ENCODE data around the gene SNORC. TPM values are rescaled to one million over a fixed set of nuclear protein-coding genes. Genes with fewer than 3 reads are reported as not detected.

SNORC gene
- total and polyA plus RNA-seq, 4 donors = 0.63 to 2.1 (median 1.3) TPM

- DNase-seq = no peak
- H3K4me1 ChIP-seq (ENCODE audit: control insufficient read depth in 5 of 5, insufficient read depth in 5 of 5, low read length in 5 of 5) = peaks cover 0 to 3% (median 0%) of the 10 kb centered on the region in 5 donors
- no peaks in the 10 kb centered on the region for H3K9me3 ChIP-seq (ENCODE audit: control insufficient read depth in 4 of 4, insufficient read depth in 3 of 4, low read length in 3 of 4)
- 69 to 75% methylated on average over 11 of the region's 11 CpGs for whole genome bisulfite sequencing, 2 donors
- ATAC-seq (ENCODE audit: insufficient read depth, low FRiP score) = no peak
- H3K9ac ChIP-seq (ENCODE audit: insufficient read depth in 1 of 2, low read length in 2 of 2) = no peak overlapping the region
- no peaks in the 10 kb centered on the region for H3K36me3 ChIP-seq (ENCODE audit: control insufficient read depth in 4 of 4, insufficient read depth in 4 of 4, low read length in 4 of 4)
- no peak for TF ChIP-seq CTCF (IDR thresholded peaks at IDR 0.05; ENCODE audit: control extremely low read depth, extremely low read depth)
- H3K27ac ChIP-seq (ENCODE audit: low read depth in 1 of 2, low read length in 1 of 2) = no peak overlapping the region
- no peak overlapping the region for H3K4me3 ChIP-seq
- peaks cover 0 to 4% (median 0%) of the 10 kb centered on the region in 3 donors for H3K27me3 ChIP-seq (ENCODE audit: control insufficient read depth in 3 of 3, insufficient read depth in 3 of 3, low read length in 2 of 3)
Observed at GRCh38 chr2:232891621-232892071, 21.6 kb downstream of the SNORC start.

- WGBS, 2 donors = 89 to 94% methylated on average over 13 of the region's 13 CpGs
- TF ChIP-seq CTCF (IDR thresholded peaks at IDR 0.05; ENCODE audit: control extremely low read depth, extremely low read depth) = no peak
- Histone ChIP-seq H3K4me3 (no peak overlapping the region), H3K4me1 (ENCODE audit: control insufficient read depth in 5 of 5, insufficient read depth in 5 of 5, low read length in 5 of 5) (peaks cover 0 to 3% (median 0%) of the 10 kb centered on the region in 5 donors), H3K9me3 (ENCODE audit: control insufficient read depth in 4 of 4, insufficient read depth in 3 of 4, low read length in 3 of 4) (no peaks in the 10 kb centered on the region), H3K27me3 (ENCODE audit: control insufficient read depth in 3 of 3, insufficient read depth in 3 of 3, low read length in 2 of 3) (peaks cover 0 to 4% (median 0%) of the 10 kb centered on the region in 3 donors), H3K36me3 (ENCODE audit: control insufficient read depth in 4 of 4, insufficient read depth in 4 of 4, low read length in 4 of 4) (no peaks in the 10 kb centered on the region), H3K9ac (ENCODE audit: insufficient read depth in 1 of 2, low read length in 2 of 2) (no peak overlapping the region), H3K27ac (ENCODE audit: low read depth in 1 of 2, low read length in 1 of 2) (no peak overlapping the region)
- ATAC-seq (ENCODE audit: insufficient read depth, low FRiP score) = no peak
- no peak for DNase-seq
Observed at GRCh38 chr2:232892221-232892620, 22.2 kb downstream of the SNORC start.

GRCh38 chr2:232892843-232893242, 22.8 kb downstream of the SNORC start:
- no peak for DNase-seq
- H3K9me3 ChIP-seq (ENCODE audit: control insufficient read depth in 4 of 4, insufficient read depth in 3 of 4, low read length in 3 of 4) = no peaks in the 10 kb centered on the region
- H3K4me1 ChIP-seq (ENCODE audit: control insufficient read depth in 5 of 5, insufficient read depth in 5 of 5, low read length in 5 of 5) = peaks cover 0 to 3% (median 0%) of the 10 kb centered on the region in 5 donors
- H3K27ac ChIP-seq (ENCODE audit: low read depth in 1 of 2, low read length in 1 of 2) = no peak overlapping the region
- H3K9ac ChIP-seq (ENCODE audit: insufficient read depth in 1 of 2, low read length in 2 of 2) = no peak overlapping the region
- 90 to 93% methylated on average over 20 of the region's 20 CpGs for WGBS, 2 donors
- H3K36me3 ChIP-seq (ENCODE audit: control insufficient read depth in 4 of 4, insufficient read depth in 4 of 4, low read length in 4 of 4) = no peaks in the 10 kb centered on the region
- ATAC-seq (ENCODE audit: insufficient read depth, low FRiP score) = no peak
- peaks cover 0 to 4% (median 0%) of the 10 kb centered on the region in 3 donors for H3K27me3 ChIP-seq (ENCODE audit: control insufficient read depth in 3 of 3, insufficient read depth in 3 of 3, low read length in 2 of 3)
- no peak for TF ChIP-seq CTCF (IDR thresholded peaks at IDR 0.05; ENCODE audit: control extremely low read depth, extremely low read depth)
- no peak overlapping the region for H3K4me3 ChIP-seq

GRCh38 chr2:232893834-232894233, 23.8 kb downstream of the SNORC start:
- Histone ChIP-seq H3K27me3 (ENCODE audit: control insufficient read depth in 3 of 3, insufficient read depth in 3 of 3, low read length in 2 of 3) (no peaks in the 10 kb centered on the region), H3K9ac (ENCODE audit: insufficient read depth in 1 of 2, low read length in 2 of 2) (no peak overlapping the region), H3K4me3 (no peak overlapping the region), H3K9me3 (ENCODE audit: control insufficient read depth in 4 of 4, insufficient read depth in 3 of 4, low read length in 3 of 4) (no peaks in the 10 kb centered on the region), H3K4me1 (ENCODE audit: control insufficient read depth in 5 of 5, insufficient read depth in 5 of 5, low read length in 5 of 5) (peaks cover 0 to 3% (median 0%) of the 10 kb centered on the region in 5 donors), H3K36me3 (ENCODE audit: control insufficient read depth in 4 of 4, insufficient read depth in 4 of 4, low read length in 4 of 4) (no peaks in the 10 kb centered on the region), H3K27ac (ENCODE audit: low read depth in 1 of 2, low read length in 1 of 2) (no peak overlapping the region)
- no peak for TF ChIP-seq CTCF (IDR thresholded peaks at IDR 0.05; ENCODE audit: control extremely low read depth, extremely low read depth)
- 96 to 97% methylated on average over 8 of the region's 8 CpGs for WGBS, 2 donors
- no peak for DNase-seq
- no peak for ATAC-seq (ENCODE audit: insufficient read depth, low FRiP score)
